Psoas muscle (tissue), 8 donors: Measurements from ENCODE around the gene TP53BP1. TPM values are rescaled to one million over a fixed set of nuclear protein-coding genes. Genes with fewer than 3 reads are reported as not detected.

Experiments
- ATAC-seq, 4 donors: fragments of 200-7000 bp; cut with Tn5 transposase; one replicate each; pipeline ENCODE4 v1.9.1; 2020; ENCODE audit warnings: moderate library complexity in 3 of 4, mild to moderate bottlenecking in 2 of 4
- DNase-seq, 2 donors: peaks; one replicate each; pipeline ENCODE4 v3.0.0-alpha.2; 2020
- H3K27ac ChIP-seq: fragments of 200-600 bp; one replicate; pipeline ENCODE4 v1.8.0; 2022
- H3K27me3 ChIP-seq, 3 donors: fragments of 200-600 bp in 1 of 3; one replicate each; pipeline versions ENCODE4 v1.6.1 to v1.8.0; 2013 to 2022; ENCODE audit warnings: low read length in 2 of 3, mild to moderate bottlenecking in 2 of 3, moderate library complexity in 1 of 3; ENCODE audit not compliant: insufficient read depth in 3 of 3
- H3K36me3 ChIP-seq, 2 donors: fragments of 200-600 bp in 1 of 2; one replicate each; pipeline versions ENCODE4 v1.6.1 to v1.8.0; 2013 to 2022; ENCODE audit warnings: low read depth in 1 of 2, mild to moderate bottlenecking in 1 of 2, moderate library complexity in 1 of 2; ENCODE audit not compliant: insufficient read depth in 1 of 2
- H3K4me1 ChIP-seq: fragments of 200-600 bp; one replicate; pipeline ENCODE4 v1.8.0; 2022
- H3K4me3 ChIP-seq: fragments of 200-600 bp; one replicate; pipeline ENCODE4 v1.8.0; 2022; ENCODE audit warnings: mild to moderate bottlenecking
- H3K9me3 ChIP-seq: fragments of 200-600 bp; one replicate; pipeline ENCODE4 v1.8.0; 2022
- CTCF ChIP-seq: fragments of 200-600 bp; IDR thresholded peaks from one replicate; pipeline ENCODE4 v1.8.0; 2022; ENCODE audit warnings: antibody characterized with exemption
- WGBS, 3 donors: extraction: QIAGEN DNeasy Blood & Tissue Kit; methylation state at CpG; one replicate each; pipeline versions ENCODE4 v1.1.6 to v1.1.7; 2013; 5-methylcytosine and 5-hydroxymethylcytosine counted together
- intact Hi-C, 2 donors: fragments of 100-400 bp; cut with DNase I; formaldehyde crosslinking; loops; one replicate each; pipeline versions ENCODE4 v1.11.0 to v1.14.2; 2022
- polyA plus RNA-seq, 3 donors: library from polyadenylated mRNA; stranded (reverse); fragments of 200-250 nt; gene quantifications; one replicate each; pipeline ENCODE4 v1.2.3, GENCODE V29; 2013
- total RNA-seq, 4 donors: library from RNA; stranded (reverse); fragmentation: NEBNext Ultra II Directional in 2 of 4; extraction: Animal tissue kit (Norgen Biotek cat#: 25700) in 2 of 4; gene quantifications; one replicate each; pipeline versions ENCODE4 v1.2.1 to v1.2.4, GENCODE V29; 2021 to 2023
- donor health status: healthy with polysubstance abuse.
- donor health status: DM: no; HTN: no; CAD: no; lungs with moderate emphysema.
- donor health status: Bipolar disorder and iron deficiency.
- donor health status: healthy.
- donor health status: DM: yes; HTN: yes; CAD: no.
- donor health status: DM: no; HTN: no; CAD: no.
- donor health status: DM: no; HTN: no; CAD: no.
- donor health status: DM: yes; HTN: yes; CAD: no.

The TP53BP1 gene
- total and polyA plus RNA-seq, 7 donors = 7.4 to 31.3 (median 13.9) TPM

- H3K4me1 ChIP-seq = peaks cover 19% of the 10 kb centered on the region
- TF ChIP-seq CTCF = no peak
- intact Hi-C loops = no loop called here
- H3K36me3 ChIP-seq = peaks cover 0 to 7% of the 10 kb centered on the region in 2 donors
- H3K27me3 ChIP-seq = peaks cover 0 to 1% (median 0%) of the 10 kb centered on the region in 3 donors
- WGBS, 3 donors = 35 to 58% (median 38%) methylated on average over 5 of the region's 5 CpGs
- ATAC-seq (peak in 3 of 4 donors; percentile 37 to 47 (median 45)), DNase-seq (peak; percentile 73)
- no peak overlapping the region for H3K4me3 ChIP-seq
- no peaks in the 10 kb centered on the region for H3K9me3 ChIP-seq
- H3K27ac ChIP-seq = peak overlapping the region; percentile 50
These were observed 23.2 kb upstream of the TP53BP1 start for GRCh38 chr15:43516185-43516584.

DNA sequence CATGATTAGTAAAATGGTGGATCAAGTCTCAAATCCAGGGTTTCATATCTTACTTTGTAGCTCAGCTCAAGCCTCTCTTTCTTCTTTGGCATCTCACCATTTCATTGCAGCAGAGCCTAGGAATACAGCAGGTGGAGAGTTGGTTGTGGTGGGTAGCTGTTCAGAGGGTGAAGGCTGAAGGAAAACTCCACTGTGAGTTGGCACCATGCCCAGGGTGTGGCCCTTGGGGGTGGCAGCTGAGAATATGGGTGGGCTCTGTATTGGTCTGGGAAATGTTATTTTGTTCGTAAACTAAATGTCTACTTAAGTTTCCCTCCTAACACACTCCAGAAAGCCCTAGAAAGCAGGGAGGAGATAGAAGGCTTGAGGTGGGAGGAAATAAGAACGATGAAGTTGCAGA is 22.8 kb upstream of the TP53BP1 start:
- no peak for TF ChIP-seq CTCF
- WGBS, 3 donors = 35 to 37% (median 37%) methylated on average over 2 of the region's 2 CpGs
- DNase-seq (no peak), ATAC-seq (no peak)
- H3K27ac ChIP-seq = no peak overlapping the region
- H3K36me3 ChIP-seq = peaks cover 0 to 4% of the 10 kb centered on the region in 2 donors
- intact Hi-C loops = no loop called here
- H3K4me1 ChIP-seq = peaks cover 22% of the 10 kb centered on the region
- no peaks in the 10 kb centered on the region for H3K9me3 ChIP-seq
- H3K27me3 ChIP-seq = peaks cover 0 to 1% (median 0%) of the 10 kb centered on the region in 3 donors
- H3K4me3 ChIP-seq = no peak overlapping the region

GRCh38 chr15:43514241-43515057 is 21.5 kb upstream of the TP53BP1 start:
- H3K9me3 ChIP-seq = no peaks in the 10 kb centered on the region
- WGBS, 3 donors = 56 to 64% (median 57%) methylated on average over 4 of the region's 4 CpGs
- H3K36me3 ChIP-seq = no peaks in the 10 kb centered on the region
- ATAC-seq = no peak
- H3K27ac ChIP-seq = peak overlapping the region; percentile 56
- peak; percentile 73 to 81 for DNase-seq
- TF ChIP-seq CTCF = peak; percentile 46
- peaks cover 0 to 1% (median 0%) of the 10 kb centered on the region in 3 donors for H3K27me3 ChIP-seq
- intact Hi-C loops = loop anchor here in 1 of 2 donors (5.0 kb wide), 1 partner anchor 67 kb away; no protein-coding TSS in a partner anchor
- H3K4me1 ChIP-seq = peaks cover 29% of the 10 kb centered on the region
- no peak overlapping the region for H3K4me3 ChIP-seq

- no peaks in the 10 kb centered on the region for H3K36me3 ChIP-seq
- H3K4me1 ChIP-seq = peaks cover 32% of the 10 kb centered on the region
- H3K27me3 ChIP-seq = peaks cover 0 to 1% (median 0%) of the 10 kb centered on the region in 3 donors
- TF ChIP-seq CTCF = no peak
- H3K9me3 ChIP-seq = no peaks in the 10 kb centered on the region
- 30 to 44% (median 33%) methylated on average over 1 of the region's 1 CpG for whole genome bisulfite sequencing, 3 donors
- DNase-seq (no peak), ATAC-seq (no peak)
- H3K4me3 ChIP-seq = no peak overlapping the region
- intact Hi-C loops = loop anchor here in 1 of 2 donors (5.0 kb wide), 1 partner anchor 66 kb away; no protein-coding TSS in a partner anchor
- H3K27ac ChIP-seq = peak overlapping the region; percentile 56
These were observed 20.6 kb upstream of the TP53BP1 start for GRCh38 chr15:43513550-43513949.
